HAP-1 (cell line): ENCODE measurements around the gene C5orf15.

Source experiments
- DNase-seq, 2 experiments: peaks; one replicate each; pipeline ENCODE4 v3.0.0-alpha.2; 2016 to 2020; ENCODE audit warnings: low spot score in 2 of 2
- H3K27me3 ChIP-seq: fragments of 250-450 bp; sonication (Bioruptor Pico); 2 replicates; pipeline ENCODE4 v1.5.1; 2020; ENCODE audit warnings: low read depth, mild to moderate bottlenecking, moderate library complexity
- H3K36me3 ChIP-seq: fragments of 250-450 bp; sonication (Bioruptor Pico); replicated peaks from 2 replicates; pipeline ENCODE4 v1.5.1; 2020; ENCODE audit warnings: mild to moderate bottlenecking
- H3K4me1 ChIP-seq: fragments of 250-450 bp; sonication (Bioruptor Pico); 2 replicates; pipeline ENCODE4 v1.5.1; 2020; ENCODE audit warnings: mild to moderate bottlenecking
- H3K4me3 ChIP-seq: fragments of 250-450 bp; sonication (Bioruptor Pico); 2 replicates; pipeline ENCODE4 v1.5.1; 2020; ENCODE audit warnings: mild to moderate bottlenecking, moderate library complexity
- H3K9me3 ChIP-seq: fragments of 250-450 bp; sonication (Bioruptor Pico); 2 replicates; pipeline ENCODE4 v1.5.1; 2020; ENCODE audit warnings: mild to moderate bottlenecking, moderate library complexity
- in situ Hi-C: fragments of 300-500 bp; cut with MboI; formaldehyde crosslinking; loops from 3 replicates; pipeline ENCODE4 v1.14.3; 2020; ENCODE audit warnings: low sequenced_read_pairs, inconsistent platforms, mixed read lengths

Gene C5orf15

GRCh38 chr5:133934822-133935666 is 33.4 kb downstream of the C5orf15 start:
- no peak for DNase-seq
- H3K4me1 ChIP-seq: no peaks in the 10 kb centered on the region
- no peaks in the 10 kb centered on the region for H3K36me3 ChIP-seq
- no peaks in the 10 kb centered on the region for H3K27me3 ChIP-seq
- H3K9me3 ChIP-seq: no peaks in the 10 kb centered on the region
- H3K4me3 ChIP-seq: no peak overlapping the region
- in situ Hi-C loops: loop anchor here (25.0 kb wide), 1 partner anchor 823 kb away; no protein-coding TSS in a partner anchor

GRCh38 chr5:133934311-133934710 is 34.1 kb downstream of the C5orf15 start:
- DNase-seq: no peak
- Histone ChIP-seq H3K4me1 (no peaks in the 10 kb centered on the region), H3K9me3 (no peaks in the 10 kb centered on the region), H3K4me3 (no peak overlapping the region), H3K36me3 (no peaks in the 10 kb centered on the region), H3K27me3 (no peaks in the 10 kb centered on the region)
- in situ Hi-C loops: loop anchor here (25.0 kb wide), 1 partner anchor 822 kb away; no protein-coding TSS in a partner anchor

GRCh38 chr5:133933670-133934295 is 34.6 kb downstream of the C5orf15 start:
- no peak for DNase-seq
- Histone ChIP-seq H3K27me3 (no peaks in the 10 kb centered on the region), H3K9me3 (no peaks in the 10 kb centered on the region), H3K36me3 (no peaks in the 10 kb centered on the region), H3K4me1 (no peaks in the 10 kb centered on the region), H3K4me3 (no peak overlapping the region)
- in situ Hi-C loops: loop anchor here (25.0 kb wide), 1 partner anchor 821 kb away; no protein-coding TSS in a partner anchor

GRCh38 chr5:133933169-133933509 is 35.3 kb downstream of the C5orf15 start:
- in situ Hi-C loops: loop anchor here (25.0 kb wide), 1 partner anchor 821 kb away; no protein-coding TSS in a partner anchor
- no peaks in the 10 kb centered on the region for H3K27me3 ChIP-seq
- DNase-seq: no peak
- H3K4me3 ChIP-seq: no peak overlapping the region
- H3K4me1 ChIP-seq: no peaks in the 10 kb centered on the region
- no peaks in the 10 kb centered on the region for H3K9me3 ChIP-seq
- H3K36me3 ChIP-seq: no peaks in the 10 kb centered on the region

- no peaks in the 10 kb centered on the region for H3K36me3 ChIP-seq
- H3K9me3 ChIP-seq: no peaks in the 10 kb centered on the region
- DNase-seq: no peak
- in situ Hi-C loops: loop anchor here (25.0 kb wide), 1 partner anchor 820 kb away; no protein-coding TSS in a partner anchor
- H3K27me3 ChIP-seq: no peaks in the 10 kb centered on the region
- H3K4me3 ChIP-seq: no peak overlapping the region
- no peaks in the 10 kb centered on the region for H3K4me1 ChIP-seq
These were observed 35.8 kb downstream of the C5orf15 start for GRCh38 chr5:133932441-133933168.

- no peaks in the 10 kb centered on the region for H3K36me3 ChIP-seq
- no peaks in the 10 kb centered on the region for H3K27me3 ChIP-seq
- no peaks in the 10 kb centered on the region for H3K9me3 ChIP-seq
- in situ Hi-C loops: loop anchor here (25.0 kb wide), 1 partner anchor 819 kb away; no protein-coding TSS in a partner anchor
- no peak overlapping the region for H3K4me3 ChIP-seq
- no peaks in the 10 kb centered on the region for H3K4me1 ChIP-seq
- no peak for DNase-seq
These were observed 36.9 kb downstream of the C5orf15 start for GRCh38 chr5:133931546-133931945.

- H3K9me3 ChIP-seq: no peaks in the 10 kb centered on the region
- H3K36me3 ChIP-seq: no peaks in the 10 kb centered on the region
- no peaks in the 10 kb centered on the region for H3K4me1 ChIP-seq
- DNase-seq: no peak
- in situ Hi-C loops: loop anchor here (25.0 kb wide), 1 partner anchor 818 kb away; no protein-coding TSS in a partner anchor
- H3K4me3 ChIP-seq: no peak overlapping the region
- H3K27me3 ChIP-seq: no peaks in the 10 kb centered on the region
These were observed 37.7 kb downstream of the C5orf15 start for GRCh38 chr5:133930813-133931090.

- H3K9me3 ChIP-seq: no peaks in the 10 kb centered on the region
- in situ Hi-C loops: loop anchor here (25.0 kb wide), 1 partner anchor 818 kb away; no protein-coding TSS in a partner anchor
- H3K4me1 ChIP-seq: no peaks in the 10 kb centered on the region
- no peak for DNase-seq
- H3K27me3 ChIP-seq: no peaks in the 10 kb centered on the region
- no peaks in the 10 kb centered on the region for H3K36me3 ChIP-seq
- H3K4me3 ChIP-seq: no peak overlapping the region
These were observed 38.2 kb downstream of the C5orf15 start for GRCh38 chr5:133930061-133930812.

GRCh38 chr5:133928587-133929393 is 39.6 kb downstream of the C5orf15 start:
- Histone ChIP-seq H3K4me3 (no peak overlapping the region), H3K36me3 (no peaks in the 10 kb centered on the region), H3K9me3 (no peaks in the 10 kb centered on the region), H3K27me3 (no peaks in the 10 kb centered on the region), H3K4me1 (no peaks in the 10 kb centered on the region)
- in situ Hi-C loops: loop anchor here (25.0 kb wide), 1 partner anchor 816 kb away; no protein-coding TSS in a partner anchor
- DNase-seq: no peak

GRCh38 chr5:133927300-133928180 is 40.9 kb downstream of the C5orf15 start:
- no peaks in the 10 kb centered on the region for H3K9me3 ChIP-seq
- H3K27me3 ChIP-seq: no peaks in the 10 kb centered on the region
- H3K4me1 ChIP-seq: no peaks in the 10 kb centered on the region
- in situ Hi-C loops: loop anchor here (25.0 kb wide), 1 partner anchor 815 kb away; no protein-coding TSS in a partner anchor
- H3K36me3 ChIP-seq: no peaks in the 10 kb centered on the region
- DNase-seq: no peak
- H3K4me3 ChIP-seq: no peak overlapping the region

- H3K27me3 ChIP-seq: no peaks in the 10 kb centered on the region
- in situ Hi-C loops: loop anchor here (25.0 kb wide), 1 partner anchor 814 kb away; no protein-coding TSS in a partner anchor
- H3K9me3 ChIP-seq: no peaks in the 10 kb centered on the region
- no peak overlapping the region for H3K4me3 ChIP-seq
- DNase-seq: no peak
- no peaks in the 10 kb centered on the region for H3K4me1 ChIP-seq
- H3K36me3 ChIP-seq: no peaks in the 10 kb centered on the region
These were observed 41.7 kb downstream of the C5orf15 start for GRCh38 chr5:133926489-133927299.
